Measurements from ENCODE around the gene ARHGEF9.

GRCh38 chrX:63740382-63740781 lies 44.6 kb downstream of the ARHGEF9 start:
- TF ChIP-seq CTCF (IDR thresholded peaks at IDR 0.05), result no peak
- no peak for TF ChIP-seq POLR2AphosphoS5 (IDR thresholded peaks at IDR 0.05; ENCODE audit: low read depth, low read length)
